Lung (tissue), 12 donors: ENCODE data around the gene LGR6. TPM values are rescaled to one million over a fixed set of nuclear protein-coding genes. Genes with fewer than 3 reads are reported as not detected.

Source experiments
- ATAC-seq: fragments of 200-7000 bp; cut with Tn5 transposase; one replicate; pipeline ENCODE4 v1.9.1; 2020; ENCODE audit warnings: moderate number of reproducible peaks; ENCODE audit not compliant: insufficient read depth, low FRiP score
- DNase-seq, 3 donors: peaks; one replicate each; pipeline ENCODE4 v3.0.0-alpha.2; 2013 to 2017
- H3K27ac ChIP-seq, 2 donors: one replicate each; pipeline ENCODE4 v1.5.1; 2013; ENCODE audit warnings: mild to moderate bottlenecking in 2 of 2, moderate library complexity in 2 of 2, control low read depth in 1 of 2, inconsistent platforms in 1 of 2, low read depth in 1 of 2, low read length in 1 of 2
- H3K27me3 ChIP-seq, 3 donors: one replicate each; pipeline ENCODE4 v1.5.1; 2013; ENCODE audit warnings: low read length in 2 of 3; ENCODE audit not compliant: control insufficient read depth in 3 of 3, insufficient read depth in 3 of 3
- H3K36me3 ChIP-seq, 4 donors: one replicate each; pipeline ENCODE4 v1.5.1; 2013; ENCODE audit warnings: low read length in 4 of 4, mild to moderate bottlenecking in 1 of 4, moderate library complexity in 1 of 4; ENCODE audit not compliant: control insufficient read depth in 4 of 4, insufficient read depth in 4 of 4
- H3K4me1 ChIP-seq, 5 donors: one replicate each; pipeline ENCODE4 v1.5.1; 2013; ENCODE audit warnings: low read length in 5 of 5, mild to moderate bottlenecking in 2 of 5, moderate library complexity in 1 of 5; ENCODE audit not compliant: control insufficient read depth in 5 of 5, insufficient read depth in 5 of 5
- H3K4me3 ChIP-seq: one replicate; pipeline ENCODE4 v1.5.1; 2013; ENCODE audit warnings: mild to moderate bottlenecking, control low read depth, moderate library complexity
- H3K9ac ChIP-seq, 2 donors: one replicate each; pipeline ENCODE4 v1.5.1; 2013; ENCODE audit warnings: low read length in 2 of 2, control low read depth in 1 of 2; ENCODE audit not compliant: insufficient read depth in 1 of 2
- H3K9me3 ChIP-seq, 4 donors: one replicate each; pipeline ENCODE4 v1.5.1; 2013; ENCODE audit warnings: low read length in 3 of 4, mild to moderate bottlenecking in 1 of 4, moderate library complexity in 1 of 4; ENCODE audit not compliant: control insufficient read depth in 4 of 4, insufficient read depth in 3 of 4
- WGBS, 2 donors: extraction: QIAGEN DNeasy Blood & Tissue Kit; methylation state at CpG; one replicate each; pipeline ENCODE4 v1.1.7; 2013; 5-methylcytosine and 5-hydroxymethylcytosine counted together
- polyA plus RNA-seq, 2 donors: library from polyadenylated mRNA; stranded (reverse); fragments of 200-250 nt; gene quantifications; one replicate each; pipeline ENCODE4 v1.2.1, GENCODE V29; 2013
- total RNA-seq, 2 donors: library from RNA; depleted of rRNA in 1 of 2; stranded (reverse); fragments of >200 nt in 1 of 2; gene quantifications; one replicate each; pipeline ENCODE4 v1.2.1, GENCODE V29; 2014 to 2021
- TF ChIP-seq, protein P1 (sequence below): IDR thresholded peaks from 2 replicates; pipeline ENCODE4 v1.5.1; 2012; ENCODE audit warnings: mild to moderate bottlenecking; ENCODE audit errors: control extremely low read depth, extremely low read depth
- donor health status: control.
- donor health status: control.
- donor health status: Bipolar disorder and iron deficiency.
- donor health status: healthy.
- donor health status: DM: yes; HTN: yes; CAD: no.

LGR6 gene
- total and polyA plus RNA-seq, 4 donors: 0.57 to 4.1 (median 1.3) TPM

- TF ChIP-seq, protein P1, sequence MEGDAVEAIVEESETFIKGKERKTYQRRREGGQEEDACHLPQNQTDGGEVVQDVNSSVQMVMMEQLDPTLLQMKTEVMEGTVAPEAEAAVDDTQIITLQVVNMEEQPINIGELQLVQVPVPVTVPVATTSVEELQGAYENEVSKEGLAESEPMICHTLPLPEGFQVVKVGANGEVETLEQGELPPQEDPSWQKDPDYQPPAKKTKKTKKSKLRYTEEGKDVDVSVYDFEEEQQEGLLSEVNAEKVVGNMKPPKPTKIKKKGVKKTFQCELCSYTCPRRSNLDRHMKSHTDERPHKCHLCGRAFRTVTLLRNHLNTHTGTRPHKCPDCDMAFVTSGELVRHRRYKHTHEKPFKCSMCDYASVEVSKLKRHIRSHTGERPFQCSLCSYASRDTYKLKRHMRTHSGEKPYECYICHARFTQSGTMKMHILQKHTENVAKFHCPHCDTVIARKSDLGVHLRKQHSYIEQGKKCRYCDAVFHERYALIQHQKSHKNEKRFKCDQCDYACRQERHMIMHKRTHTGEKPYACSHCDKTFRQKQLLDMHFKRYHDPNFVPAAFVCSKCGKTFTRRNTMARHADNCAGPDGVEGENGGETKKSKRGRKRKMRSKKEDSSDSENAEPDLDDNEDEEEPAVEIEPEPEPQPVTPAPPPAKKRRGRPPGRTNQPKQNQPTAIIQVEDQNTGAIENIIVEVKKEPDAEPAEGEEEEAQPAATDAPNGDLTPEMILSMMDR: no peak
- Histone ChIP-seq H3K9ac (no peak overlapping the region), H3K4me1 (peaks cover 0 to 40% (median 21%) of the 10 kb centered on the region in 5 donors), H3K36me3 (no peaks in the 10 kb centered on the region), H3K27ac (no peak overlapping the region), H3K27me3 (no peaks in the 10 kb centered on the region), H3K4me3 (no peak overlapping the region), H3K9me3 (no peaks in the 10 kb centered on the region)
- ATAC-seq: no peak
- 82 to 88% methylated on average over 7 of the region's 7 CpGs for WGBS, 2 donors
- no peak for DNase-seq
These were observed 87.0 kb downstream of the LGR6 start for GRCh38 chr1:202280595-202280994.

GRCh38 chr1:202281316-202282024 lies 87.9 kb downstream of the LGR6 start:
- ATAC-seq: no peak
- H3K4me3 ChIP-seq: no peak overlapping the region
- DNase-seq: peak; percentile 87 to 90 (median 89)
- peak overlapping the region in 1 of 2 donors; percentile 54 for H3K27ac ChIP-seq
- WGBS, 2 donors: 53 to 55% methylated on average over 5 of the region's 5 CpGs
- H3K4me1 ChIP-seq: peaks cover 4 to 40% (median 21%) of the 10 kb centered on the region in 5 donors
- H3K9ac ChIP-seq: no peak overlapping the region
- H3K9me3 ChIP-seq: no peaks in the 10 kb centered on the region
- no peaks in the 10 kb centered on the region for H3K27me3 ChIP-seq
- TF ChIP-seq, protein P1: no peak
- no peaks in the 10 kb centered on the region for H3K36me3 ChIP-seq

DNA sequence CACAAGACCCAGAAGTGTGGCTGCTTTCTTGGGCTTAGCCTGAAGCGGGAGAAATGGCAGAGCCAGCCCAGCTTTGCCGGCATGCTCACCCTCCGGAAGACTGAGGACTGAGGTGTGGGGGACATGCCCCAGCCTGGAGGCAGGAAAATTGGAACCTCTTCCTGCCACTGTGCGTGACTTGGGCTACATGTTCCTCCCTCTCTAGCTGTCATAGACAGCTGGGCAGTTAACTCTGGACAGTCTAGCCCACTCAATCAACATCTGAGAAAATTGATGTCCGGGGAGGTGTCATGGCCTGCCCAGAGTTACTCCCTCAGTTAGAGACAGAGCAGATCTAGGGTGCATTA lies 88.4 kb downstream of the LGR6 start:
- H3K9me3 ChIP-seq: no peaks in the 10 kb centered on the region
- H3K4me1 ChIP-seq: peaks cover 4 to 40% (median 21%) of the 10 kb centered on the region in 5 donors
- ATAC-seq: no peak
- TF ChIP-seq, protein P1: no peak
- WGBS, 2 donors: 78 to 88% methylated on average over 5 of the region's 5 CpGs
- H3K27me3 ChIP-seq: no peaks in the 10 kb centered on the region
- H3K36me3 ChIP-seq: no peaks in the 10 kb centered on the region
- H3K9ac ChIP-seq: no peak overlapping the region
- peak overlapping the region in 1 of 2 donors; percentile 1 for H3K27ac ChIP-seq
- DNase-seq: peak; percentile 91 to 93 (median 93)
- H3K4me3 ChIP-seq: no peak overlapping the region
